Right ventricle myocardium superior (tissue), 1 donor: Measurements from ENCODE around the gene HS6ST2. TPM values are rescaled to one million over a fixed set of nuclear protein-coding genes. Genes with fewer than 3 reads are reported as not detected.

Source experiments
- ATAC-seq: fragments of 200-7000 bp; cut with Tn5 transposase; one replicate; pipeline ENCODE4 v1.9.1; 2020; ENCODE audit warnings: mild to moderate bottlenecking; ENCODE audit not compliant: poor library complexity
- DNase-seq: peaks from one replicate; pipeline ENCODE4 v3.0.0-alpha.2; 2020
- intact Hi-C: fragments of 100-400 bp; cut with DNase I; formaldehyde crosslinking; loops from one replicate; pipeline ENCODE4 v1.11.2; 2022
- total RNA-seq: library from RNA; stranded (reverse); fragmentation: NEBNext Ultra II Directional; extraction: Animal tissue kit (Norgen Biotek cat#: 25700); gene quantifications from one replicate; pipeline ENCODE4 v1.2.1, GENCODE V29; 2021
- donor health status: DM: no; HTN: yes; CAD: no; lungs with severe emphysema.

Gene HS6ST2
- total RNA-seq, 1 donor from 2014 or later, result 0.08 TPM

- DNase-seq, result no peak
Observed at GRCh38 chrX:132860200-132860599, 98.2 kb downstream of the HS6ST2 start.

DNA sequence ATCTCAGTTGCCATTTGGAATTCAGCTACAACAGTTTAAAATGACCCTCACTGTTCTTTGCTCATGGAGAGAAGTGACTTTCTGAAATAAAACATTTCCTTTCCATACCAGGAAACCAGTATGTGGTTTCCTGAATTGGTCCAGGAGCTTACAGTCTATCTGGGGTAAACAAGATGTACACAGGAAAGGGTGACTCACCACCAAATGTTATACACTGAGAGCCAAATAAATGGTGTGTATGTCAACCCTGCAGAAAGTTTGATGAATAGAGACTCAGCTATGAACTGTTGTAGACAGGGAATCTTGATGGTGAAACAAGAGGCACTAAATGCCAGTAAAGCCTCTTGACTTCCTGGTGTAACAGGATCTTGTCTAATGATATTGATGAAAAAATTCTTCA lies 100.4 kb downstream of the HS6ST2 start:
- intact Hi-C loops, result no loop called here
- ATAC-seq (no peak), DNase-seq (no peak)

More at GRCh38 chrX:132860200-132860599, 98.2 kb downstream of the HS6ST2 start:
- no peak for ATAC-seq
- intact Hi-C loops, result no loop called here

- DNase-seq (no peak), ATAC-seq (no peak)
- intact Hi-C loops, result no loop called here
Observed at GRCh38 chrX:132855780-132856341, 102.6 kb downstream of the HS6ST2 start.

GRCh38 chrX:132853040-132853439 lies 105.4 kb downstream of the HS6ST2 start:
- DNase-seq (no peak), ATAC-seq (no peak)
- intact Hi-C loops, result no loop called here

DNA sequence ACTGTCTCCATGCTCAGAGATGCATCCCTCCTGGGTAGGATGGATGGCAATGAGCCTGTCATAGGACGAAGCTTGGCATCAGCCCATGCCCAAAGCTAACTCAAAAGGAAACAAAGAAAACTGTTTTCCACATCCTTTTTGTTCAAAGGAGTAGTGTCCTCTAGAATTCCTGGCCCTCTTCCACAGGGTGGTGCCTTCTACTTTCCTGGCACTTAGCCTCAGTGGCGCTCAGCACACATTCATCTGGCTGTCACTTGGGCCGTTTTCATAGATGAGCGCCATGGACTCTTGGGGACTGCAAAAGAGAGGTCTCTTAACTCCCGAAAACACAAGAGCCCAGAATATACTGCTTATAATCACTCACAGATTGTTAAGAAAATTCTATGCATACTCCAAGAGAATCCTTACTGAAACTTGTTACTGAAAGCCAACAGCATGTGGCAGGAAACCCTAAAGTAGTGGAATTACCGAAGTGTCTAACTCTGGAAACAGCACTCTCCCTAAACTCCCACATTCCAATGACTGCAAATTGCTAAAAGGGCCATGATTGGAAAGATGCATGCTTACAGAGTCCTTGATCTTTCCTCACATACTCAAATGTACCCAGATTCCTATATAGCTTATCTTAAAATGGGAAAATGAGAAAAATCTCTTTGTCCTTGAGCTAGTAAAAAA lies 110.0 kb downstream of the HS6ST2 start:
- ATAC-seq (no peak), DNase-seq (no peak)
- intact Hi-C loops, result no loop called here

- ATAC-seq, result no peak
- intact Hi-C loops, result no loop called here
Observed at GRCh38 chrX:132843363-132843762, 115.1 kb downstream of the HS6ST2 start.

DNA sequence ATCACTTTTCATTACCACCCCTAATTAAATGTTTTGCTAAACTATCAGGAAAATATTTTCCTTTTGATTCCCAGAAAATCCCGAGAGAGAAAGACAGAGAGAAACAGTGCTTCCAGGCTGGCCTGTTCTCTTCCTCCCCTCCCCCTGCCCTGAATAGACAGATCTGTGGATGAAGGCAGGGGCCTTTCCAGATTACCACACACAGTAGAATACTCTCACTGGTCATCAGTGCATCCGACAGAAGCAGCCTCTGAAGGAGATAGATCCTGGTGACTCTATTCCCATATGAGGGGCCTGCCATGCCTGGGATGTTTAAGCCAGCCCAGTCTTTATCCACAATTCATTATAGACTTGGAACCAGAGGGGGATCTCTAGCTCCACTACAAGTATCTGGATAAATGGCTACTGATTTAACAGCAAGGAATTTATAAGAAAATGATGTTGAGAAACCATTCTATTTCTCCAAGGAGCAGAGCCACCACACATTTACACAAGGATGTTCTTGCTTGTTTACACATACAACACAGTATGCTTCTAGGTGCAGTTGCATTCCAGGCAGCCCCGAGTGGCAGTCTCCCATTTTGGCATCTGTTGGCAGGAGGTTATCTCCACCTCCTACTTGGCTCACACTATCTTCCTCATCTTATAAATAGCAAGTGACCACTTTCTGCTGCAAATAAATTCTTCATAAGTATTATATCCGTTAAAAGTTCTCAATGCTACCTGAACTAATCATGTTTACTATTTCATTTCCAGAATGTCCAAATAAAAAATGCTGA lies 115.8 kb downstream of the HS6ST2 start:
- intact Hi-C loops, result no loop called here
- DNase-seq (no peak), ATAC-seq (peak; percentile 71)

More at GRCh38 chrX:132843363-132843762, 115.1 kb downstream of the HS6ST2 start:
- no peak for DNase-seq

- intact Hi-C loops, result no loop called here
Observed at GRCh38 chrX:132837967-132838366, 120.5 kb downstream of the HS6ST2 start.

DNA sequence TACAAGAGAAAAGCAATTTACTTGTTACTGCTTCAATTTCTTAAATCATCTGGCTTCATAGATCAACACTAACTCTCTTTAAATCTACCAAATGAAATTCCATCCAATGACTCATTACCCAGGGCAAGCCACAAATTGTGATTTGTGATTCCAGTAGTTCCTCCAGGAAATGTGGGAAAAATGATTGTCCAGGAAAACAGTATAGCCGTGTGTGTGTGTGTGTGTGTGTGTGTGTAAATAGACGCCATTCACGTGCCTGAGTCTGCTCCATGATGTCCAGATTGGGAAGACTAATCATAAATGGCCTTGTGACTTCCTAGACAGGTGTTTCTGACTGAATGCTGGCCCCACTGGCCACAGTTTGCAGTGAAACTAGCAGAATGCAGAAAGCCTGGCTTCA lies 121.3 kb downstream of the HS6ST2 start:
- intact Hi-C loops, result no loop called here
- ATAC-seq (no peak), DNase-seq (no peak)

More at GRCh38 chrX:132837967-132838366, 120.5 kb downstream of the HS6ST2 start:
- no peak for ATAC-seq
- no peak for DNase-seq

DNA sequence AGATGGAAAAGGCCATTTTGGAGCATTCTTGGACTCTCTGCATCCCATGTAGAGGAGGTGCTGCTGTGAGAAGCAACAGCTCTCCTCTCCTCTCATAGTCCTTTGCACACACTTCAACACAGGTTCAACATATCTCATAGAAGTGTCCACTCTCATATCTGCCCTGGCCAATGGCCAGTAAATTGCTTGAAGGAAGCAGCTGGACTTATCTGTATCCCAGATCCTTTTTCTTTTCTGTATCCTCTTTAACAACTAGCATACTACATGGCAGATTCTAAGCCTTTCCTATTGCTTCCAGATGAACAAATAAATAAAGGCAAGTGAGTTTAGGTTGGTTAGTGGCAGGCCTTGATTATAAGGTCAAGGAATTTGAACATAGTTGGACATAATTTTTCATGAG lies 122.0 kb downstream of the HS6ST2 start:
- intact Hi-C loops, result no loop called here
- DNase-seq (no peak), ATAC-seq (no peak)

- ATAC-seq, result no peak
- intact Hi-C loops, result no loop called here
- no peak for DNase-seq
Observed at GRCh38 chrX:132834741-132835140, 123.7 kb downstream of the HS6ST2 start.

DNA sequence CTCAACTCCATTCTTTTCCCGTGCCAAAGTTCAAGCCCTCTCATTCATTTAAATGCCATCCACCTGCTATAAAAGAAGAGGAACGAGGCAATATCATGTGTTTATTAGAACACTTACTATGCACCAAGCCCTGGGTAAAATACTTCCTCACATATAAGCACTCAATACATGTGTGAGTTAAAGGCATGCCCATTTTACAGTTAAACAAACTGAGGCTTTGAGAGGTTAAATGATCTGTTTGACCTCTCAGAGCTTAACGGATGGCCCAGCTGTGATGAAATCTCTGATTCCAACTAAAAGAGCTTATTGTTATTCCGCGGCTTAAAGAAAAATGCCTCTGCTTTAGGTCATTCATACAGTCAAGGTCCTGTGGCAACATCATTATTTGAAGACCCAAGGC lies 124.3 kb downstream of the HS6ST2 start:
- ATAC-seq, result no peak
- no peak for DNase-seq
- intact Hi-C loops, result no loop called here

GRCh38 chrX:132833373-132833772 lies 125.1 kb downstream of the HS6ST2 start:
- ATAC-seq (no peak), DNase-seq (no peak)
- intact Hi-C loops, result no loop called here

- no peak for DNase-seq
- intact Hi-C loops, result no loop called here
- no peak for ATAC-seq
Observed at GRCh38 chrX:132831336-132831973, 127.0 kb downstream of the HS6ST2 start.

GRCh38 chrX:132822634-132823012 lies 135.8 kb downstream of the HS6ST2 start:
- no peak for DNase-seq
- no peak for ATAC-seq
- intact Hi-C loops, result no loop called here

- ATAC-seq (no peak), DNase-seq (no peak)
- intact Hi-C loops, result no loop called here
Observed at GRCh38 chrX:132821974-132822633, 136.3 kb downstream of the HS6ST2 start.

- intact Hi-C loops, result no loop called here
- ATAC-seq, result no peak
- no peak for DNase-seq
Observed at GRCh38 chrX:132820675-132821074, 137.8 kb downstream of the HS6ST2 start.

DNA sequence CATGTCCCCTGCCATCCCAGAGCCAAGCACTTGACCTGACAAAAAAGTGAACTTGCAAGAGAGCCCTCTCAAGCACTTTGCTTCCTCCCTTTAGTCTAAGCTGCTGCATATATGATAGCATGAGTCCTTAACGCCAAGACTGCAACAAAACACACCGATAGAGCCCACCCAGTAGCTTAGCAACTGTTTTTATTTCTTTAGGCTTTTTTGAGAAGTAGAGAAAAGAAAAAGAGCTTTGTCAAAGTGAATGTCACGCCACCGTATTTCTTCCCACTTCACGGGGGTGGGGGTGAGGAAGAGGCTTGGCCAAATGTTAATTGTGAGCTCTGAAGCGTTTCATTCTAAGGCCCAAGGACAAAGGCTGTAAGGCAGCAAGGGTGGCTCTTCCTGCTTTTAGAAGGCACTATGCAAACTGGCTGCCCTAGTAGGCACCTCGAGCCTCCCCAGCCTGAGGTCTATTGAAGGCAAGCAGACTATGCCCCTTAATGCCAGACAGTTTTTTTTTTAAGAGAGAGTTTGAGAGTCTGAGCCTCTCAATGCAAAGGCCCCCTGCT lies 138.6 kb downstream of the HS6ST2 start:
- intact Hi-C loops, result no loop called here
- no peak for DNase-seq
- ATAC-seq, result no peak

DNA sequence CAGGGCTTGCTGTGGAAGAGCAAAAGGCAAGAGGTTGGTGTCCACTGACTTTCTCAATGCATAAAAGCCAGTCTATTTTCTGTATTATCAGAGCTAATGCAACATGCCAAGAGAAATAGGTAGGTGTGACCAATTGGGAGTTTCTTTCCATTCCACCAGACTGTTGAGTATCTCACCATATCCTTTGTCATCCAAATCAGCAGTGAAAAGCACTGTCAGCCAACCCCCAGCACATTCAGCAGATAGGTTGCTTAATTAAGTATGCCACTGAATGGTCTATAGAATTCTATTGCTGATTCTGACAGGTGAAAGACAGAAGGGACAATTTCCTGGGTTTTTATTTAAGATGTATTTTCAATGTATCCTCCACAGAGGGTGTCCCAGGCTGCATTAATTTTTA lies 139.8 kb downstream of the HS6ST2 start:
- ATAC-seq (no peak), DNase-seq (no peak)
- intact Hi-C loops, result no loop called here
